ENCODE data around the gene SURF2. TPM values are rescaled to one million over a fixed set of nuclear protein-coding genes. Genes with fewer than 3 reads are reported as not detected.
"Not testable (repeated sequence)": the region's sequence is repeated elsewhere in the genome, so short reads cannot be mapped to it uniquely, and the experiment has no call there.

The SURF2 gene
- total and polyA plus RNA-seq, 5 experiments from 2014 or later: 22.8 to 52.0 (median 39.8) TPM

DNA sequence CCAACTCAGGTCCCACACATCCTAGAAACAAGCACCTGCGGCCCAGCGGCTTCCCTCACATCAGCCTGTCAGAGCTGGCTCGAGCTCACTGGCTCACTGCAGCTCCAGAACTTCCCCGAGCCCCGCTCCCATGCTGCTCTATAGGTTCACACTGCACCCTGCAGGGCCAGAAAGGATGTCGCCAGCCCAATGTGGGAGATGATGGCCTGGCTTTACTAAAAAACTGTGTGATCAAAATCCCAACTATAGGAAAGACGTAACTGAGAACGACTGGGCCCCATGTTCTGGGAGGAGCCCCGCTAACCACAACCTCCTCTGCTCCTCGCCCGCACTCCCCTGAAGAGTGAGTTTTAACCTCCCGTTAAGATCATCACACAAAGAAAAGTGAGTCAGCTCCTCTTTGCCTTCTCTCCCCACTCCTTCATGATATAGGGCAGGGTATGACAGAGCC, 14.9 kb downstream of the SURF2 start:
- Mint-ChIP-seq H3K4me1 (peaks cover 45 to 84% (median 75%) of the 10 kb centered on the region in 4 donors), H3K27me3 (no peaks in the 10 kb centered on the region), H3K9me3 (no peaks in the 10 kb centered on the region), H3K27ac (peak overlapping the region; percentile 93 to 99 (median 97)), H3K36me3 (peaks cover 0 to 29% (median 0%) of the 10 kb centered on the region in 3 donors), H3K4me3 (peak overlapping the region; percentile 79 to 89 (median 84))
- ATAC-seq (peak; percentile 57 to 66), DNase-seq (peak; percentile 49 to 79 (median 64))
- POLR2A ChIA-PET: interaction anchor here (0.9 to 9.6 kb wide), 6 partner anchors 10 to 793 kb away, joined by 3 to 143 read pairs (median 4); partner anchors contain the start of genes MED22, RNU6ATAC, RPL7A and SURF1

- POLR2A ChIA-PET: interaction anchor here (0.9 to 9.6 kb wide), 3 partner anchors 15 to 792 kb away, joined by 3 to 143 read pairs (median 106); partner anchors contain the start of genes MED22, RNU6ATAC, RPL7A and SURF1
- Mint-ChIP-seq H3K27ac (peak overlapping the region; percentile 83 to 99 (median 96)), H3K27me3 (no peaks in the 10 kb centered on the region), H3K9me3 (no peaks in the 10 kb centered on the region), H3K4me3 (peak overlapping the region; percentile 20 to 87 (median 80)), H3K36me3 (peaks cover 0 to 23% (median 0%) of the 10 kb centered on the region in 3 donors), H3K4me1 (peaks cover 45 to 79% (median 72%) of the 10 kb centered on the region in 4 donors)
- ATAC-seq (no peak), DNase-seq (no peak)
Observed at GRCh38 chr9:133372144-133372543, 15.8 kb downstream of the SURF2 start.

DNA sequence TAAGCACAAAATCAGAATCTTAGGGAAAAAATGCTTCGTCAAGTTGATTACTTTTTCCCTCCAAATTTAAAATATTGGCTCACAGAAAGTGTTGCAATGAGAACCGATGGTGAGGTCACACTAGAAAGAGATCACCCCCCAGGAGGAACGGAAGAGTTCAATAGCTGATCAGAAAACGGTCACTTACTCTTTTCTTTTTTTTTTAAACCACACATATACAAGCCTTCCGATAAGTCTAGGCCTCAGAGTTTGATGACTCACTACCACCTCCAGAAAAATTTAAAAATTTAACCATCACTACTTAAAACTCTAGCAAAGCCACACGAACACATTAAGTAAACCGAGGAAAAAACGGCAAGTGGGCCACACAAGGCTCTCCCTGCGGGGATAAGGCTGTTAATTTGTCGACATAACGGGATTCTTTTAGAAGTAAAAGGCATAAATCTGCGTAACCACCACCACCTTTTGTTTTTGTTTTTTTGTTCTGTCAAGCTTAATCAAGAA, 18.3 kb downstream of the SURF2 start:
- ATAC-seq (no peak), DNase-seq (peak in 3 of 10 donors; percentile 14 to 35 (median 21))
- POLR2A ChIA-PET: interaction anchor here (1.2 to 9.6 kb wide), 5 partner anchors 11 to 41 kb away, joined by 3 to 143 read pairs (median 5); partner anchors contain the start of genes MED22, RPL7A, SURF1 and SURF2

DNA sequence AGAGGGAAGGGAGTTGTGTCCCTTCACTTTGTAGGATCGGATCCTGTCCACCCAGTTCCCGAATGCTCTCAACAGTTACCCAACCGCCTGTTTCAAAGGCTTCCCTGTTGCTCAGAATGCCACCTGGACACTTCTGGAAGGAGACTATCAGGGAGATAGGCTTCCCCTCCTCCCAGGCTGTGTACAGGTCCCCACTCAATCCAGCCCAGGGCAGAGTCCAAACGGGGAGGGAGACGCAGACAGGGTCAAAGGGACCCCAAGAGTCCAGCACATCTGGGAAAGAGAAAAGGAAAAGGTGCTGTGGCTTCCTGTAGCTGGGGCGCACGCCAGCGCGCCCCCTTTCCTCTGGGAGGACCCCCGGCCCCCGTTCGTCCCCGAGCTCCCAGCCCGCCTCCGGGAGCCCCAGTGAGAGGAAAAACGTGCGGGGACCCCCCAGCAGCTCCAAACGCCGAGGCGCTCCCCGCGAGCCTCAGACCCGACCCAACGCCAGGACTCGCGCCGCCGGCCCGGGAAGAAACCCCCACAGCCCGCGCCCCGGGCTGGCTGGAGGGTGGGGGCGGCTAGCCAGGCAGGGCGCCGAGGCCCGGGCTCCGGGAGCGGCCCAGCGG, 18.9 kb downstream of the SURF2 start:
- peaks cover 28 to 50% (median 48%) of the 10 kb centered on the region in 4 donors for H3K4me1 Mint-ChIP-seq
- ATAC-seq (peak in 1 of 2 donors; percentile 2), DNase-seq (peak in 2 of 10 donors; percentile 7 to 15)
- H3K36me3 Mint-ChIP-seq: peaks cover 0 to 12% (median 0%) of the 10 kb centered on the region in 3 donors
- H3K4me3 Mint-ChIP-seq: peak overlapping the region; percentile 87 to 98 (median 94)
- peak overlapping the region; percentile 89 to 97 (median 94) for H3K27ac Mint-ChIP-seq
- no peaks in the 10 kb centered on the region for H3K27me3 Mint-ChIP-seq
- POLR2A ChIA-PET: interaction anchor here (1.2 to 9.6 kb wide), 5 partner anchors 12 to 41 kb away, joined by 3 to 143 read pairs (median 5); partner anchors contain the start of genes MED22, RPL7A, SURF1 and SURF2
- H3K9me3 Mint-ChIP-seq: no peaks in the 10 kb centered on the region

More for the DNA sequence above, 18.3 kb downstream of the SURF2 start:
- Mint-ChIP-seq H3K4me1 (peaks cover 33 to 56% (median 53%) of the 10 kb centered on the region in 4 donors), H3K36me3 (peaks cover 0 to 17% (median 0%) of the 10 kb centered on the region in 3 donors), H3K9me3 (no peaks in the 10 kb centered on the region), H3K27ac (peak overlapping the region; percentile 89 to 97 (median 94)), H3K4me3 (peak overlapping the region; percentile 87 to 98 (median 94)), H3K27me3 (no peaks in the 10 kb centered on the region)

DNA sequence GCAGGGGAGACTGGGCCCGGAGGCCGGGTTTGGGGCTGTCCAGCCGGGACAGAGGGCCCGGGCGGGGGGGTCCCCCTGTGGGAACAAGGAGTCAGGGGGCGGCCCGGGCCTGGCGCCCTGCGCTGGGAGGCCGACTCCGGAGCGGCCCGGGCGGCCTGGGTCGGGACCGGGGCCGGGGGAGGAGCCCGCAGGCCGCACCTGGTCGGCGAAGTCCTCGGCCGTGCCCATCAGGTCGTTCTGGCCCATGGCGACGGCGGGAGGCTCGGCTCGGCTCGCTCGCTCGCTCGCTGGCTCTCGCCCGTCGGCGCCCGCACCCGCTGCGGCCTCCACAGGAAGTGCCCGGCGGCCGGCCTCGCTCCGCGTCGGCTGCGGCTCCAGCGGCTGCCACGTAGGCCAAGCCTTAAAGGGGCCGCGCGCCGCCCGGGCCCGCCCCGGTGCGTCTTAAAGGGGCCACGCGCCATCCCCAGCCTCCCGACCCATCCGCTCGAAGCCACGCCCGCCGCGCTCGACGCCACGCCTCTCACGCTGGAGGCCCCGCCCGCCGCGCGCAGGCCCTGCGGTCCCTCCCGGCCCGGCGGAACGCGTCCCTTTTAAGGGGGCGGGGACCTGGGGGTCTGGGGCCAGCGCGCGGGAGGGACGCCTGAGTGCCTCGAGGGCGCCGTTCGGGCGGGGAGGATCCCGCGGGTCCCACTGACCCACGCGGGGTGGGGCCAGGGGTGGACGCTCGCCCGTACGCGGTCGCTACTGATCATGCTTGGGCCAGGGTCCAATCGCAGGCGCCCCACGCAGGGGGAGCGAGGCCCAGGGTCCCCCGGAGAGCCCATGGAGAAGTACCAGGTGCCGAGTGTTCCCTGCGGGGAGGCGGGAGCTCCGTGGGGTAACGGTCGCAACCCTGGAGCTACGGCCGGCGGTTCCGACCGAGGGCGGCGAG, 19.6 kb downstream of the SURF2 start, which contains the start of the genes STKLD1 and SURF4:
TSS of gene STKLD1 (plus strand) at position 643 of the 931 bp plus-strand sequence. CDS start at position 751, 108 bp downstream.
TSS of gene SURF4 (minus strand) at position 337 of the 931 bp plus-strand sequence. CDS start at position 246, 91 bp downstream.
- Mint-ChIP-seq H3K4me3 (peak within 1 kb of the TSS; percentile 87 to 98 (median 94)), H3K36me3 (peaks cover 0 to 11% (median 0%) of the 10 kb centered on the region in 3 donors), H3K27me3 (no peaks in the 10 kb centered on the region), H3K4me1 (peaks cover 20 to 42% (median 40%) of the 10 kb centered on the region in 4 donors), H3K9me3 (no peaks in the 10 kb centered on the region), H3K27ac (peak within 1 kb of the TSS; percentile 89 to 97 (median 94))
- ATAC-seq: peak; percentile 83
- POLR2A ChIA-PET: interaction anchor here (1.0 to 9.6 kb wide), 8 partner anchors 9 to 41 kb away, joined by 3 to 143 read pairs (median 5); partner anchors contain the start of genes MED22, RPL7A, SURF1 and SURF2
- DNase-seq: peak; percentile 86 to 94 (median 92)

- POLR2A ChIA-PET: interaction anchor here (0.7 to 9.6 kb wide), 7 partner anchors 10 to 42 kb away, joined by 3 to 106 read pairs (median 5); partner anchors contain the start of genes MED22, REXO4, RPL7A and SURF1
- not testable (repeated sequence) for DNase-seq, ATAC-seq, H3K9me3 Mint-ChIP-seq, H3K27me3 Mint-ChIP-seq
- Mint-ChIP-seq H3K36me3 (peaks cover 0 to 11% (median 0%) of the 10 kb centered on the region in 3 donors), H3K4me1 (peaks cover 9 to 29% (median 27%) of the 10 kb centered on the region in 4 donors), H3K27ac (peak overlapping the region in 4 of 10 donors; percentile 24 to 62 (median 42)), H3K4me3 (peak overlapping the region in 9 of 10 donors; percentile 41 to 84 (median 74))
Observed at GRCh38 chr9:133377280-133377679, 20.9 kb downstream of the SURF2 start.

DNA sequence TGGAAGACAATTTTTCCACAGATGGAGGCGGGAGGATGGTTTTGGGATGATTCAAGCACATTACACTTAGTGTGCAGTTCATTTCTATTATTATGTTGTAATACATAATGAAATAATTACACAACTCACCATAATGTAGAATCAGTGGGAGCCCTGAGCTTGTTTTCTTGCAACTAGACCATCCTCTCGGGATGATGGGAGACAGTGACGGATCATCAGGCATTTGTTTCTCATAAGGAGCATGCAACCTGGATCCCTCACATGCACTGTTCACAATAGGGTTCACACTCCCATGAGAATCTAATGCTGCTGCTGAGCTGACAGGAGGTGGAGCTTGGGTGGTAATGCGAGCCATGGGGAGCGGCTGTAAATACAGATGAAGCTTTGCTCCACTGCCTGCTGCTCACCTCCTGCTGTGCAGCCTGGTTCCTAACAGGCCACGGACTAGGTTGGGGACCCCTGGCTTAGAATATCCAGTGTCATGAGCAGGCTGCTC, 21.4 kb downstream of the SURF2 start:
- H3K4me1 Mint-ChIP-seq: peaks cover 5 to 25% (median 22%) of the 10 kb centered on the region in 4 donors
- no peak for ATAC-seq
- DNase-seq: no peak
- H3K27ac Mint-ChIP-seq: peak overlapping the region in 1 of 10 donors; percentile 48
- POLR2A ChIA-PET: interaction anchor here (1.5 to 9.6 kb wide), 3 partner anchors 21 to 29 kb away, joined by 5 to 106 read pairs (median 9); partner anchors contain the start of genes MED22, RPL7A, SURF1 and SURF2
- peak overlapping the region in 2 of 10 donors; percentile 22 to 72 for H3K4me3 Mint-ChIP-seq
- peaks cover 0 to 10% (median 0%) of the 10 kb centered on the region in 3 donors for H3K36me3 Mint-ChIP-seq
- no peaks in the 10 kb centered on the region for H3K9me3 Mint-ChIP-seq
- no peaks in the 10 kb centered on the region for H3K27me3 Mint-ChIP-seq

GRCh38 chr9:133378408-133378962, 22.1 kb downstream of the SURF2 start:
- ATAC-seq (no peak), DNase-seq (no peak)
- POLR2A ChIA-PET: no interaction called here
- Mint-ChIP-seq H3K27me3 (no peaks in the 10 kb centered on the region), H3K9me3 (no peaks in the 10 kb centered on the region), H3K27ac (peak overlapping the region in 2 of 10 donors; percentile 48 to 83), H3K4me3 (peak overlapping the region in 5 of 10 donors; percentile 22 to 82 (median 55)), H3K4me1 (peaks cover 5 to 18% (median 17%) of the 10 kb centered on the region in 4 donors), H3K36me3 (peaks cover 0 to 3% (median 0%) of the 10 kb centered on the region in 3 donors)

DNA sequence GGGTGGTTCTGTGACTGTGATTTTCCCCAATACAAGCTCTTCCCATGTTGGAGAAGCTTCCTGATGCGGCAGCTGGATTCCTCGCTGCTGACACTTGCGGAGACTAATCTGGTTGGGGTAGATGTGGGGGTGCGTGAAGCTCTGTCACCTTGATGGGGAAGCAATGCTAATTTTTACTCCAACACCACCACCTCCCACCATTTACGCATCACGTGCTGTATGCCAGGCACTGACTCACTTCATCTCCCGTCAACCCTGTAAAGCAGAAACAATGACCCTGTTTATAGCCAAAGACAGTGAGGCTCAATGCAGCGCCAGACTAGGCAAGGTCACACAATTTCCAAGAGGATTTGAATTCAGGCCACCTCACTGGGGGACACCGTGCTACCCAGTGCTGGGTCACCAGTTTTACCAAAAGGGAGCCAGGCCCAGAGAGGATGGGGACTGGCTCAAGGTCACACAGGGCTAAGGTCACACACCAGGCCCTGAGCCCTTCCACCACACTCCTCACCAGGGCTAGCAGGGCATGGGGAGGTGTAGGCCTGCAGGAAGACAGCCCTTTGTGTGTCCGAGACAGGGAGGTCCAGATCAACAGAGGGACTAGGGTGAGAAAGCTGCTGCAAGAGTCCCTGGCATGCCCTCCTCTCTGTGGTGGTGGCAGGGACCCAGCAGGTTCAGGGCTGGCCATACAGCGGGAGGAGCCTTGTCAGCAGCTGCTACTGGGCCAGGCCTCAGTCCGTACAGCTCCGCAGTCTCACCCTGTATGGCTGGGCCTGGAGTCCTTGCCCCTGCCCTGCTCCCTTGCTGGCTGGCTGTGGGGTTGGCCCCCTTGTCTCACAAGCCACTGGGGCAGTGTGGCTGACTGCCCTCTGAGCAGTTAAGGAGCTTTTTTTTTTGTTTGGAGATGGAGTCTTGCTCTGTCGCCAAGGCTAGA, 23.1 kb downstream of the SURF2 start:
- peak overlapping the region in 1 of 10 donors; percentile 12 for H3K27ac Mint-ChIP-seq
- ATAC-seq (no peak), DNase-seq (no peak)
- no peaks in the 10 kb centered on the region for H3K27me3 Mint-ChIP-seq
- no peaks in the 10 kb centered on the region for H3K9me3 Mint-ChIP-seq
- POLR2A ChIA-PET: interaction anchor here (0.7 kb wide), 1 partner anchor 31 kb away, joined by 3 read pairs; the partner anchor contains the start of genes MED22 and RPL7A
- peaks cover 5 to 13% (median 11%) of the 10 kb centered on the region in 4 donors for H3K4me1 Mint-ChIP-seq
- peaks cover 0 to 3% (median 0%) of the 10 kb centered on the region in 3 donors for H3K36me3 Mint-ChIP-seq
- peak overlapping the region in 1 of 10 donors; percentile 12 for H3K4me3 Mint-ChIP-seq

DNA sequence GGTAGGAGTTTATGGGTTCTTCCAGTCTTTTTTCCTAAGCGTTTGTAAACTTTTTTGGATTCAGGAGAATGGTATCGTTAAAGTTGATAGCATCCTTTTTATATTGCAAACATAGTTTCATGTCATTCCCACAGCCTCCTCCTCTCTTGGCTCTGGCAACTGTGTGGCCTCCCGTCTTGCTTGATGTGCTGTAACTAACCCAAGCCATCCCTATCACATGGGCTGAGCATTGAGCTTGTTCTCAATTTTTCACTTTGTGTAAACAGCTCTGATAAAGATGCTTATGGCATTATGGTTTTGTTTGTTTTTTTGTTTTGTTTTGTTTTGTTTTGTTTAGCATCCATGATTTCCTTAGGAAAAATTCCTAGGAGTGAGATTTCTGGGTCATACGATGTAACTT, 24.4 kb downstream of the SURF2 start:
- Mint-ChIP-seq H3K4me1 (peaks cover 0 to 6% (median 3%) of the 10 kb centered on the region in 4 donors), H3K4me3 (no peak overlapping the region)

More for the DNA sequence above, 24.4 kb downstream of the SURF2 start:
- Mint-ChIP-seq H3K9me3 (no peaks in the 10 kb centered on the region), H3K27ac (no peak overlapping the region), H3K36me3 (no peaks in the 10 kb centered on the region), H3K27me3 (no peaks in the 10 kb centered on the region)
- POLR2A ChIA-PET: interaction anchor here (0.5 to 0.7 kb wide), 2 partner anchors 104 to 661 kb away, joined by 4 to 5 read pairs; no protein-coding TSS in a partner anchor
- DNase-seq (no peak), ATAC-seq (no peak)

Data from naive thymus-derived CD8-positive, alpha-beta T cell (primary cell).